NCI-H1048 (cell line): ENCODE data around the gene STRBP.
"Not testable (repeated sequence)": the region's sequence is repeated elsewhere in the genome, so short reads cannot be mapped to it uniquely, and the experiment has no call there.

Source experiments
- DNase-seq: peaks from one replicate; lab custom pipeline; 2025; lab: John Stamatoyannopoulos, UW

The STRBP gene

DNA sequence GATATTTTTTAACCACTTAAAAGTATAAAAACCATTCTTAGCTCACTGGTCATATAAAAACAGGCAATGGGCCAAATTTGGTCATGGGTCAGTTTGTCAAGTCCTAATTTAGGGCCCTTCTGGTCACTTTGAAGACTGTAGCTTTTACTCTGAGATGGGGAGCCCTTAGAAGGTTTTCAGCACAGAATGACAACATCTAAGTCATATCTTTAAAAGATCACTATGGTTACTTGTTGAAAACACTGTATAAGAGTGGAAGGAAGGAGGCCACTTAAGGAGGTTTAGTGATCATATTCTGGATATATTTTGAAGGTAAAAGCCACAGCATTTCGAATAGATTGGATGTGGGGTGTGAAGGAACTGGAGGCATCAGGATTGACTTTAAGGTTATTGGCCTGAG, 76.7 kb downstream of the STRBP start:
- DNase-seq = no peak

DNA sequence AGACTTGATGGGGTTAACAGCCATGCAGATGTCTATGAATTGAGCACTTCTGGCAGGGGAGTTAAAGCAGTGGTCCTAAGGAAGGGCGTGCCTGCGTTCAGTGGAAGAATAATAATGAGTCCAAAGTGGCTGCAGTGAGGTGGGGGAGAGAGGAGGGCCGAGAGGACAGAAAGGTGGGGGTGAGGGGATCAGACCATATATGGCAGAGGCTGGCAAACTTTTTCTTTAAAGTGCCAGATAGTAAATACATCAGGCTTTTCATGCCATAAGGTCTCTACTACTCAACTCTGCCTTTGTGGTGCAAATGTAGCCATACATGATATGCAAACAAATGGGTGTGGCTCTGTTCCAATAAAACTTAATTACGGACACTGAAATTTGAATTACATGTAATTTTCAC, 77.1 kb downstream of the STRBP start:
- DNase-seq = no peak

DNA sequence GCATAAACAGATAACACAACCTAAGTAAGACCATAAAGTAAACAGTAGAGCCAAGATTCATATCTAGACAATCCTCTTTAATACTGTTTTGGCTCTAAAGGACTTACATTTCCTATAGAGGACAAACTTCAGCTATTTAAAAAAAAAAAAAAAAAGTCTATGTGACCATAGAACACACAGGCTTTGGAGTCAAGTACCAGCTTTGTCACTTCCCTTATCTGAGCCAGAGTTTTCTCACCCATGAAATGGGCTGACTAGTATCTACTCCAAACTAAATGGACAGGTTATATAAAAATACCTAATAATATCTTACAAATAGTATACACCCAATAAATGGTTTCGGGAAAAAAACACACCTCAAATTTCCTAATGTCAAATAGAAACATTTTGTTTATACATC, 81.3 kb downstream of the STRBP start:
- no peak for DNase-seq

- DNase-seq = not testable (repeated sequence)
These were observed 82.4 kb downstream of the STRBP start for GRCh38 chr9:123186029-123186428.

GRCh38 chr9:123176949-123177348, 91.4 kb downstream of the STRBP start:
- no peak for DNase-seq

DNA sequence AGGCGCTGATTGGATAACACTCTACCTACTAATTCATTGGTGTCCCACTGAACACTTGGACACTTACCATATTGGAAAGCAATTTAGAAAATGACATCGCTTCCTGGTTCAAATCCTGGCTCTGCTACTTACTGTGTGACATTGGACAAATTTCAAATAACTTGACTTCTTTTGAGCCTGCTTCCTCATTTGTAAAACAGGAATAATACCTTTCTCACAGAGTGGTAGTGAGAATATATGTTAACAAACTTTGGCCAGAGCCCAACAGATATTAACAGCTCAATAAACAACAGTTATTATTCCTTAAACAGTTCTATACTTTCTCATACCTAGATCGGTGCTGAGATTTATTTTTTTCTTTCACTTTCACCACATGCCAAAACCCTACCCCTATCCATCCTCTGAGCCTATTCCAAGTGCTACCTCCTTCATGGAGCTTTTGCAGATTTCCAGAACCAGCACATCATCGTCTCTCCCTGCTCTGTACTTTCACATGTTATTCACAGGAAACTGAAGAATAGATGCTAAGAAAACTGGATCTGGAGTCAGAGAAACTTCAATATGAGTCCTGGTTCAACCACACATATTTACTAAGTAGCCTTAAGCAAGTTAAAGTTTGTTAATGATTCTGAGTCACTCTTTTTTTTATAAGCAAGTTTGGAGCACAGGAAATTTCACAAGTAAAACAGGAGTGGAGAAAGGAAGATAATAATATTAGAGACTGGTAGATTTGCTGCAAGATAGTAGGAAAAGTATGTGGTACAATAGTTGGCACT, 92.3 kb downstream of the STRBP start:
- DNase-seq = no peak

DNA sequence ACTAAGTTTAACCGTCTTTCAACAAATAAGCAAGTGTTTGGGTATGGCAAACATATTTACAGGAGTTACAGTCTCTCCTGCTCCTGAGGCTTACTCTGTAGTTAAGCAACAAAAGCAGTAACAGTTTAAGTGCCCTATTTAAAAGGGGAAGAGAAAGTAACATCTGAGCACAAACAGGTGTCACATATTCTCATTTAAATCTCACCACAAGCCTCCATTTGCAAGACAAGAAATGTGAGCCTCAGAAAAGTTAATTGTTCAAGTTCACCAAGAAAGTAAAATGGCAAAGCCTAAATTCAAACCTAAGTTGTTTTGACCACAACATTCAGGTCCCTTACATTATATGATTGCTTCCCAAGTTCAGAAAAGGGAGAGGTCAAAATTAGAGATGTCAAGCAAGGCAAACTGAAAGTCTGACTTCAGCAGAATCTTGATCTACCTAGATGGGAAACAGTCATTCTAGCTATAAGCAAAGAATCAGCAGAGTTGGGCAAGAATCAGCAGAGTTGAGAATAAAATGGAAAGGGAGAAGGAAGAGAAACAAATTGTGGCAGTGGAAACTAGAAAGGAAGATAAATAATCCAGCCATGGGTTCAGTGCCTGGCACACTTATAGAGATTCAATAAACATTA, 93.4 kb downstream of the STRBP start:
- no peak for DNase-seq

DNA sequence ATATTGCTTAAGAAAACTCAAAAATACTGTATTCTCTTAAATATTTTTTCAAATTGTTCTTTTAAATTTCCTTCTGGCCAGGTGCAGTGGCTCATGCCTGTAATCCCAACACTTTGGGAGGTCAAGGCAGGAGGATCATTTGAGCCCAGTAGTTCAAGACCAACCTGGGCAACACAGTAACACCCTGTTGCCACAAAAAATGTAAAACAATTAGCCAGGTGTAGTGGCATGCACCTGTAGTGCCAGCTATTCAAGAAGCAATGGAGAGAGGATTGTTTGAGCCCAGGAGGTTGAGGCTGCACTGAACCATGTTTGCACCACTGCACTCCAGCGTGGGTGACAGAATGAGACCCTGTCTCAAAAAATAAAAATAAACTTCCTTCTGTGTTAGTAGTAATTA, 94.3 kb downstream of the STRBP start:
- no peak for DNase-seq

- no peak for DNase-seq
These were observed 98.5 kb downstream of the STRBP start for GRCh38 chr9:123169926-123170325.

DNA sequence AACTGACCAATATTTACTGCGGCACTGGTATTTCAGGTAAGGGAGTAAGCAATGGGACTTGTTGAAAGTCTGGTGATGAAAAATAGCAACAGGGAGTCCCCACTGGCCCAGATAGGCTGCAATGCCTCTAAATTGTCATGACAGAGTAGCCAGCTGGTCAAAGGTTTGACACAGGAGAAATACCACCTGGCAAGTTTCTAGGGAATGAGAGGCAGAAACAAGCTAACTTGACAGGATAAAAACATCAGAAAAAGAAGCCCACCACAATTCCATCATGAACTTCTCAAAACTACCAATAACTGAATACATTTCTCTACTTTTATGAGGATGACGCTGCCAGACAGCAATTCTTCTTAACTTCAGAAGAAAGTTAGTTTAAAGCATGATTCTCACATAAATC, 99.8 kb downstream of the STRBP start:
- no peak for DNase-seq

GRCh38 chr9:123167474-123167873, 100.9 kb downstream of the STRBP start:
- DNase-seq = no peak

DNA sequence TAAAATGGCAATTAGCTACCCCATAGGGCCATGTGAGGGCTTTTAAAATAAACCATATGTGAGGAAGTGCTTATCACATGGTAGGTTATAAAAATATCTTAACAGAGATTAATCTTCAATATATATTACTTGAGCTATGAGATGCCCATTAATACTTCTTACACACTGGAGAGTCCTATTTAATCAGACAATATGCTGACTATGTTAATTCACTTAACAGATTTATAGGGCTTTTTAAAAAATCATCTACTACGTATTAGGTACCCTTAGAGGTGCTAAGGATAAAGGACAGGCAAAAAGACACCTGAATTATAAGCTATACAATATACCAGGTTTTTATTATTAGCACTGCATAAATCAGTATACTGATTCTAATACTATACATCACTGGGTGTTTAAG, 102.6 kb downstream of the STRBP start:
- no peak for DNase-seq

GRCh38 chr9:123164285-123164684, 104.1 kb downstream of the STRBP start:
- DNase-seq = no peak

GRCh38 chr9:123162791-123163345, 105.5 kb downstream of the STRBP start:
- no peak for DNase-seq

GRCh38 chr9:123162360-123162759, 106.0 kb downstream of the STRBP start:
- no peak for DNase-seq

DNA sequence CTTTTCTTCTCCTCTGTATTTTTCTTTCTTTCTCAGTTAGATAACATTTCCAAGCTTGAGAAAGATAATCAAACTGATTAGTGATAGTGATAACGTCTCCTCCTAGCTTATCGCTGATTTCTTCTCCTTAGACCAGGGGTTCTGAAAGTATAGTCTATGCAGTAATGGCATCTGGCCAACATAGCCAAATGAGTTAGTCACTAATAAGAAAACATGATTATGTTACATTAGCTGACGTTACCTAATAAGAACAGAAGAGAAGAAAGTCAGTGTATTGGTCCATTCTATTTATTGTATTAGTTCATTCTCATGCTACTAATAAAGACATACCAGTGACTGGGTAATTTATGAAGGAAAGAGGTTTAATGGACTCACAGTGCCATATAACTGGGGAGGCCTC, 111.2 kb downstream of the STRBP start:
- DNase-seq = no peak

DNA sequence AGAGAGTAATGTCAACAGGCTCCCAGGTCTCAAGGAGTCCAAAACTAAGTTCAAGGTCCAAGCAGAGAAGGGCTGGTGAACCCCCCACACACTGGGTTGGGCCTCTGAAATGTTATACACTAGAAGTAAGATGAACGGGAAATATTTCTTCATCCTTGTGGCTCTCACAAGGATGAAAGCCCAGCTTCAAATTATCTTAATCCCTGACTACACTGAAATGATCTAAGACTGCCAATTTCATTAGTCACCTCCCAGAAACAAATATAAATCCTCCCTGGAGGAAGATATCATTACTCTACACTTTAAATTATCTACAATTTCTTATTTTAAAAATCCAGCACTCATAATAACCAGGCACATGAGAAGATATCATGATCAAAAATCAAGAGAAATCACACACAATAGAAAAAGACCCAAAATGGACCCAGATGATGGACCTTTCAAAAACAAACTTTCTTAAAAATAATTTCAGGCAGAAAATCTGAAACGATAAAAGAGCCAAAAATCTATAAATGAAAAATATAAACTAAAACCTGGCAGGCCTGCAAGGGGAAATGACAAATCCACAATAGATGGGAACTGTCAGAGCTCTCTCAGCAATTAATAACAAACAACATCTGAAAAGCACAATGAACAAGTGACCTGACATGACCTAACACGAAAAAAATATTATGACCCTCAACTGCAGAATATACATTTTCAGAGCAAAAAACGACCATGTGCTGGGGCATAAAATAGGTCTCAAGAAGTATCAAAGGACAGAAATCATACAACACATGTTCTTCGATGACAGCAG, 117.5 kb downstream of the STRBP start:
- DNase-seq = no peak

- DNase-seq = no peak
These were observed 119.3 kb downstream of the STRBP start for GRCh38 chr9:123149067-123149466.

- no peak for DNase-seq
These were observed 130.2 kb downstream of the STRBP start for GRCh38 chr9:123138163-123138562.

GRCh38 chr9:123135430-123135829, 133.0 kb downstream of the STRBP start:
- no peak for DNase-seq

GRCh38 chr9:123132696-123133095, 135.7 kb downstream of the STRBP start:
- DNase-seq = no peak

GRCh38 chr9:123131993-123132392, 136.4 kb downstream of the STRBP start:
- DNase-seq = no peak

GRCh38 chr9:123131258-123131657, 137.1 kb downstream of the STRBP start:
- no peak for DNase-seq
